Transverse colon (tissue), 3 donors: ENCODE measurements around the gene SULF2.

Experiments
- CTCF ChIP-seq, 5 experiments: fragments of 200-600 bp in 3 of 5; fragments of 450-650 bp in 2 of 5; sonication (generic) in 3 of 5; IDR thresholded peaks; 1 replicate in 2 of 5; 2 replicates in 3 of 5; pipeline ENCODE4 v1.5.1; 2016 to 2017; ENCODE audit warnings: antibody characterized with exemption in 5 of 5, inconsistent platforms in 3 of 5, mild to moderate bottlenecking in 2 of 5, moderate library complexity in 1 of 5
- POLR2A ChIP-seq: fragments of 450-650 bp; IDR thresholded peaks from one replicate; pipeline ENCODE4 v1.6.1; 2016; ENCODE audit warnings: antibody characterized with exemption, mild to moderate bottlenecking, moderate library complexity

GRCh38 chr20:47610945-47611250 is 174.4 kb downstream of the SULF2 start:
- TF ChIP-seq POLR2A (no peak), CTCF (IDR thresholded peaks at IDR 0.05) (no peak)
